Osteoblast (primary cell): ENCODE results near the gene SLC39A10. TPM values are rescaled to one million over a fixed set of nuclear protein-coding genes. Genes with fewer than 3 reads are reported as not detected.

ENCODE experiments used
- DNase-seq: peaks from one replicate; pipeline ENCODE4 v3.0.0; 2011; ENCODE audit warnings: low spot score, mixed read lengths; ENCODE audit not compliant: insufficient read length; ENCODE audit errors: missing footprints
- H2AFZ ChIP-seq: 2 replicates; pipeline ENCODE4 v1.6.0; 2011; ENCODE audit warnings: mild to moderate bottlenecking, low read length
- H3K27ac ChIP-seq: 2 replicates; pipeline ENCODE4 v1.5.1; 2011; ENCODE audit warnings: mild to moderate bottlenecking, low read depth, low read length, moderate library complexity
- H3K27me3 ChIP-seq: 2 replicates; pipeline ENCODE4 v1.6.0; 2012; ENCODE audit warnings: mild to moderate bottlenecking, control low read depth, inconsistent platforms, low read length, moderate library complexity; ENCODE audit not compliant: insufficient read depth
- H3K36me3 ChIP-seq: 2 replicates; pipeline ENCODE4 v1.5.1; 2011; ENCODE audit warnings: mild to moderate bottlenecking, low read length, control low read depth, moderate library complexity; ENCODE audit not compliant: insufficient read depth
- H3K4me1 ChIP-seq: 2 replicates; pipeline ENCODE4 v1.5.1; 2011; ENCODE audit warnings: mild to moderate bottlenecking, low read length, control low read depth, moderate library complexity; ENCODE audit not compliant: insufficient read depth
- H3K4me2 ChIP-seq: 2 replicates; pipeline ENCODE4 v1.6.0; 2011; ENCODE audit warnings: mild to moderate bottlenecking, low read length; ENCODE audit not compliant: insufficient read depth
- H3K4me3 ChIP-seq: fragments of 200-600 bp; sonication (generic); 3 replicates; pipeline ENCODE4 v1.5.1; 2012; ENCODE audit warnings: mild to moderate bottlenecking, low read length, inconsistent platforms; ENCODE audit not compliant: insufficient read depth
- H3K79me2 ChIP-seq: 2 replicates; pipeline ENCODE4 v1.6.0; 2012; ENCODE audit warnings: mild to moderate bottlenecking, low read length, control low read depth, inconsistent platforms; ENCODE audit not compliant: insufficient read depth
- H3K9me3 ChIP-seq: 2 replicates; pipeline ENCODE4 v1.5.1; 2011; ENCODE audit warnings: low read depth, low read length, control low read depth
- H4K20me1 ChIP-seq: 2 replicates; pipeline ENCODE4 v1.6.0; 2012; ENCODE audit warnings: mild to moderate bottlenecking, low read length, control low read depth; ENCODE audit not compliant: insufficient read depth
- total RNA-seq: library from RNA; depleted of rRNA; stranded (reverse); fragments of >200 nt; gene quantifications from 2 replicates; pipeline ENCODE4 v1.2.3, GENCODE V29; 2012
- TF ChIP-seq, protein P1 (sequence below): IDR thresholded peaks from 2 replicates; pipeline ENCODE4 v1.5.1; 2011; ENCODE audit warnings: mild to moderate bottlenecking, low read depth, low read length, moderate library complexity; ENCODE audit errors: extremely low read depth

Gene SLC39A10
- total RNA-seq, 1 donor = 31.8 TPM

GRCh38 chr2:195672674-195673073 is 15.6 kb downstream of the SLC39A10 start:
- no peak for DNase-seq
- peaks cover 22% of the 10 kb centered on the region for H3K79me2 ChIP-seq
- H4K20me1 ChIP-seq = no peaks in the 10 kb centered on the region
- H3K27me3 ChIP-seq = no peaks in the 10 kb centered on the region
- no peak overlapping the region for H2AFZ ChIP-seq
- TF ChIP-seq, protein P1, sequence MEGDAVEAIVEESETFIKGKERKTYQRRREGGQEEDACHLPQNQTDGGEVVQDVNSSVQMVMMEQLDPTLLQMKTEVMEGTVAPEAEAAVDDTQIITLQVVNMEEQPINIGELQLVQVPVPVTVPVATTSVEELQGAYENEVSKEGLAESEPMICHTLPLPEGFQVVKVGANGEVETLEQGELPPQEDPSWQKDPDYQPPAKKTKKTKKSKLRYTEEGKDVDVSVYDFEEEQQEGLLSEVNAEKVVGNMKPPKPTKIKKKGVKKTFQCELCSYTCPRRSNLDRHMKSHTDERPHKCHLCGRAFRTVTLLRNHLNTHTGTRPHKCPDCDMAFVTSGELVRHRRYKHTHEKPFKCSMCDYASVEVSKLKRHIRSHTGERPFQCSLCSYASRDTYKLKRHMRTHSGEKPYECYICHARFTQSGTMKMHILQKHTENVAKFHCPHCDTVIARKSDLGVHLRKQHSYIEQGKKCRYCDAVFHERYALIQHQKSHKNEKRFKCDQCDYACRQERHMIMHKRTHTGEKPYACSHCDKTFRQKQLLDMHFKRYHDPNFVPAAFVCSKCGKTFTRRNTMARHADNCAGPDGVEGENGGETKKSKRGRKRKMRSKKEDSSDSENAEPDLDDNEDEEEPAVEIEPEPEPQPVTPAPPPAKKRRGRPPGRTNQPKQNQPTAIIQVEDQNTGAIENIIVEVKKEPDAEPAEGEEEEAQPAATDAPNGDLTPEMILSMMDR = no peak
- peaks cover 8% of the 10 kb centered on the region for H3K4me1 ChIP-seq
- no peaks in the 10 kb centered on the region for H3K36me3 ChIP-seq
- H3K27ac ChIP-seq = no peak overlapping the region
- no peak overlapping the region for H3K4me3 ChIP-seq
- no peaks in the 10 kb centered on the region for H3K9me3 ChIP-seq
- H3K4me2 ChIP-seq = no peak overlapping the region

- Histone ChIP-seq H2AFZ (no peak overlapping the region), H3K27ac (peak overlapping the region; percentile 33), H4K20me1 (no peaks in the 10 kb centered on the region), H3K36me3 (peaks cover under 1% of the 10 kb centered on the region), H3K4me3 (no peak overlapping the region), H3K79me2 (peaks cover 19% of the 10 kb centered on the region), H3K27me3 (no peaks in the 10 kb centered on the region), H3K4me2 (no peak overlapping the region), H3K9me3 (no peaks in the 10 kb centered on the region), H3K4me1 (peaks cover 8% of the 10 kb centered on the region)
- TF ChIP-seq, protein P1 = no peak
- DNase-seq = no peak
These were observed 17.6 kb downstream of the SLC39A10 start for GRCh38 chr2:195674491-195675221.

DNA sequence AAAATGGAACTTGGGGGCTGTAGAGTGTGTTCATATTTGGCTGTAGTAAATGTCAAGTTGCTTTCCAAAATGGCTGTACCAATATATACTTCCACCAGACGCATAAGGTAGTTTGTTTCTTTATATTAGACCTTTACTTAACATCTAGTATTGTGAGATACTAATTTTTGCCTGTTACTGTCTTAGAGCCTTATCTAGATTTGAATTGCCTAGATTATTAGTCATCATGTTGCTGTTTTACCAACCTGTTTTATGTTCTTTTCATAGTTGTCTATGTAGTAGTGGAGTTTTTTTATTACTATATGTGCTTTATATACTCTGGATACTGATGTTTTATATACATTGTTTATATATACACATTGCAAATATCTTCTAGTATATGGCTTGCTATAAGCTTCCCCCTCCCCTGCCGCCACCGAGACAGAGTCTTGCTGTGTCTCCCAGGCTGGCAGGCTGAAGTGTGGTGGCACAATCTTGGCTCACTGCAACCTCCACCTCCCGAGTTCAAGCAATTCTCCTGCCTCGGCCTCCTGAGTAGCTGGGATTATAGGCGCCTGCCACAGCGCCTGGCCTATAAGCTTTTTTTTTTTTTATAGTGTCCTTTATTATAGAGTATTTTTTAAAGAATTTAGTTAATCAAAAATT is 18.9 kb downstream of the SLC39A10 start:
- TF ChIP-seq, protein P1 = no peak
- no peak overlapping the region for H3K27ac ChIP-seq
- no peak for DNase-seq
- H3K79me2 ChIP-seq = peaks cover 19% of the 10 kb centered on the region
- peaks cover 8% of the 10 kb centered on the region for H3K4me1 ChIP-seq
- no peak overlapping the region for H2AFZ ChIP-seq
- H4K20me1 ChIP-seq = no peaks in the 10 kb centered on the region
- H3K27me3 ChIP-seq = no peaks in the 10 kb centered on the region
- H3K9me3 ChIP-seq = no peaks in the 10 kb centered on the region
- no peak overlapping the region for H3K4me3 ChIP-seq
- no peak overlapping the region for H3K4me2 ChIP-seq
- H3K36me3 ChIP-seq = peaks cover 13% of the 10 kb centered on the region

GRCh38 chr2:195677290-195677689 is 20.3 kb downstream of the SLC39A10 start:
- TF ChIP-seq, protein P1 = no peak
- H3K4me2 ChIP-seq = no peak overlapping the region
- H3K9me3 ChIP-seq = no peaks in the 10 kb centered on the region
- peaks cover 19% of the 10 kb centered on the region for H3K79me2 ChIP-seq
- H3K4me3 ChIP-seq = no peak overlapping the region
- no peaks in the 10 kb centered on the region for H4K20me1 ChIP-seq
- peaks cover 16% of the 10 kb centered on the region for H3K36me3 ChIP-seq
- no peak overlapping the region for H2AFZ ChIP-seq
- no peaks in the 10 kb centered on the region for H3K27me3 ChIP-seq
- H3K27ac ChIP-seq = no peak overlapping the region
- H3K4me1 ChIP-seq = peaks cover 8% of the 10 kb centered on the region
- DNase-seq = no peak
